Effector CD8-positive, alpha-beta T cell (primary cell): ENCODE measurements around the gene NFU1.
"Not testable (repeated sequence)": the region's sequence is repeated elsewhere in the genome, so short reads cannot be mapped to it uniquely, and the experiment has no call there.

Source experiments
- DNase-seq: peaks from one replicate; lab custom pipeline; 2025; lab: John Stamatoyannopoulos, UW

The NFU1 gene

DNA sequence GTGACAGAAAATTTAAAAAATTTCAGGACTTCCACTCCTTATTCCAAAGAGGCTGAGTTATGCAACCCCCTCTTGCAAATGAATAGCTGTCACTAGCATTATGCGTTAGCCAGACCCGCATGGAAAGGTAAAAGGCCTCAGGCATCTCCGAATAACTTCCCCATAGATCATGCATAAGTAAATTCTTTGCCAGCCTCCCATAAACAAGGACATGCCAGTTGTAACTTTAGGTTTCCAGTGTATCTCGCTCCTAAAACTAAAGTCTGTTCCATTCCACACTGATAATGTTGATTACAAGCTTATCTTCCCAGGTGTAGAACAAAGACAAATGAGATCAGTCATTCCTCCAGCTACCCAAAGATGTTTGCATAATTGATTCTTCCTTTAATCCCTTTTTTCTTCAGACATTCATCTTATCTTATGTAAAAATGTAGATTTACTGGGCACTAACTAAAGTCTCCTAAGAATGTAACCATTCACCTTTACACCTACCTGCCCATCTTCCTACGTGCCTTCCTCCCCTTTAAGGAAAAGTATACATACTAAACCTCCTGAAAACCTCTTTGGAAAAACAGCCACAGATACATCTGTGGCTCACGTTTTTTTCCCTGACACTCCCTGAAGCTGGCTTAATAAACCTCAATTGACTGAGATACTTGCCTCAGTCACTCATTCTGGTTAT, 13.6 kb upstream of the NFU1 start:
- DNase-seq, result no peak

- DNase-seq, result no peak
Measured at GRCh38 chr2:69449906-69450305, 12.7 kb upstream of the NFU1 start.

DNA sequence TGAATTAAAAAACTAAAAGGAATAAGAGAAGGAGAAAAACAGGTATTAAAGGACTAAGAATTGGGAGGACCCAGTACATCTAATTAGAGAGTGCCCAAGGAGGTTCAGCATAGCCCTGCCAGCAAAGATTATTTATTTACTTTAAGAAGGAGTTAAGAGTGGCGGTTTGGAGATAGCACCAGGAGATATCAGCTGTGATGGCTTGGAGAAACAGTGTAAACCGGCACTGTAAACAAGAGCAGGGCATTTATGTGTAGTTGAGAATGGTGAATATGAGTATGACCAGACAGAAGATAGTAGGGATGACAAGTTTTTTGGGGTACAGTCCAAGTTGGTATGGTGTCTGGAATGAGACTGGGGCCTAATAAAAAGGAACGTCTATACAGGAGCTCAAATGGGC, 6.4 kb upstream of the NFU1 start:
- DNase-seq, result not testable (repeated sequence)

GRCh38 chr2:69439499-69439898, 2.3 kb upstream of the NFU1 start:
- DNase-seq, result not testable (repeated sequence)

GRCh38 chr2:69438580-69438979, 1.3 kb upstream of the NFU1 start:
- no peak for DNase-seq

DNA sequence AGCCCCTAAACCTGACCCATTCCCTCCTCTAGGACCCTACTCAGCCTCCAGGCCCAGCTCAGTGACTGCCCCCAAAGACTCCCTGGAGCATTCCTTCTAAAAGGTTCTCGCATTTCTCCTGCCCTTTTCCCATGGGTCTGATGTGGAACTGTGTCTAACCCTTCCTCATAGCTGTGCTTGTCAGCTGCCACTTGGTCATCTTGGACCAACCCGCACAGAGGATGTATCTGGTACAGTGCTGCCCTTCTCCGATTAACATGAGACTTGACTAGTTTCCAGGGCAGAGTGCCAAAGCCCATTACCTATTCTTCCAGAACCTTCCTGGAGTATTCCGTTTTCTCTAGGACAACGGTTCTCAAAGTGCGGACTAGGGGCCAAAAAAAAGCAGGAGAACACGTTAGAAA, 518 bp upstream of the NFU1 start:
- DNase-seq, result no peak

DNA sequence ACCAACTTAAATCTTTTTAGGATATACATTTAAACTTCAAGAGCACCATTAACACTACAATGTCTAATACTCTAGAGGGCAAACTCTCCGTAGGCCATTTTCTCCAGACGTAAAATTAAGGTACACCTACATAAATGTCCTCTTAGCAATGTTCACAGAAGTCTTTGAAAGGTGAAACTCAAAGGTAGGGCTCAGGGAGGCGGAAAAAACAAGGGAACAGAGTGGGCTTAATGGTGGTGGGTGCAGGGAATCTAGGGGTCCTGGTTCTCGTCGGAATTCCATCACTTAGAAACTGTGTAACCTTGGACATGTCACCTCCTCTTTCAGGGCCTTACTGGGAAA, 668 bp downstream of the NFU1 start:
- DNase-seq, result no peak

DNA sequence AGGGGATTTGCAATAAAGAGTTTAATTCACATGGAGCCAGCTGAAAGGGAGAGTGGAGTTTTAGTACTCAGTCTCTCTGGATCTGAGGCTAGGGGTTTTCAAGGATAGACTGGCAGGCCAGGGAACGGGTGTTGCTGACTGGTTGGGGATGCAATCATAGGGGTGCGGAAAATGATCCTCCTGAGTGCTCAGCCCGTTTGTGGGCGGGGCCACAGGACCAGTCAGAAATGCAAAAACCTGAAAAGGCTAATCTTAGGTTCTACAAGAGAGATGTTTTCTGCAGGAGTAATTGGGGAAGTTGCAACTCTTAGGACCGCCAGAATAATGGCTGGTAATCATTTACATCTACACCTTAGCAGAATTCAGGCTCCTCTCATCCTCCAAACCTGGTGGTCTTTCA, 2.5 kb downstream of the NFU1 start:
- DNase-seq, result no peak

DNA sequence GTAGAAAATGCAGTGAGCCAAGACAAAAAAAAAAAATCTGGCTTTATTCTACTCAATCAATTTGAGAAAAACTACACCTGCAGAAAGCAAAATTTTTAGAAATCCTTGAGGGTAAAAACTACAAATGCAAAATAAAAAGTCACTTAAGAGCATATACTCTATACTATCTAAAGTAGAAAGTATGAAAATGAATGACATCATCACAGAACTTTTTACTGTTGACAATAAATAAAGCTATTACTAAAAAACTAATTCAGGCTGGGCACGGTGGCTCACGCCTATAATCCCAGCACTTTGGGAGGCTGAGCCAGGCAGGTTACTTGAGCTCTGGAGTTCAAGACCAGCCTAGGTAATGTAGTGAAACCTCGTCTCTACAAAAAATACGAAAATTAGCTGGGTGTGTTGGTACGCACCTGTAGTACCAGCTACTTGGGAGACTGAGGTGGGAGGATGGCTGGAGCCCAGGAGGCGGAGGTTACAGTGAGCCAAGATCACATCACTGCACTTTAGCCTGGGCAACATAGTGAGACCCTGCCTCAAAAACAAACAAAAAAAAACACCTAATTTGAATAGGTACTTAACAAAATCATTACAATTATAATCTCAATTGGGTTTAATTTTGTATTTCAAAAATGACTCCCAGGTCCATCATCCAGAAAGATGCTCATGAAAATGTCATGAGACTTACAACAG, 7.6 kb downstream of the NFU1 start:
- DNase-seq, result no peak

- no peak for DNase-seq
Measured at GRCh38 chr2:69428981-69429380, 8.3 kb downstream of the NFU1 start.

GRCh38 chr2:69424419-69424818, 12.8 kb downstream of the NFU1 start:
- DNase-seq, result no peak

DNA sequence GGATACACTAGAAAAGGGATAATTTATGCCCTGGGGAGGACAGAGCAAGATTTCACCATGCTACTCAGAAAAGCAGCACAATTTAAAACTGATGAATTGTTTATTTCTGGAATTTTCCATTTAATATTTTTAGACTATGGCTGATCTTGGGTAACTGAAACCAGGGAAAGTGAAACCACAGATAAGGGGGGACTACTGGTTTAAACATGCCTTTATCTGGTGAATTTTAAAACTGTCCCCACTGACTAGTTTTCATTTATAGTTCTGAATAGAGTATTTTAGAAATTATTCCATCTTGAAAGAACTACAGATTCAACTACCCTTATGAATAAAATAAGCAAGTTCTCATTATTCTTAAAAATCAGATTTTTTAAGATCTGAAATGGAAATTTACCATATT, 15.0 kb downstream of the NFU1 start:
- no peak for DNase-seq

DNA sequence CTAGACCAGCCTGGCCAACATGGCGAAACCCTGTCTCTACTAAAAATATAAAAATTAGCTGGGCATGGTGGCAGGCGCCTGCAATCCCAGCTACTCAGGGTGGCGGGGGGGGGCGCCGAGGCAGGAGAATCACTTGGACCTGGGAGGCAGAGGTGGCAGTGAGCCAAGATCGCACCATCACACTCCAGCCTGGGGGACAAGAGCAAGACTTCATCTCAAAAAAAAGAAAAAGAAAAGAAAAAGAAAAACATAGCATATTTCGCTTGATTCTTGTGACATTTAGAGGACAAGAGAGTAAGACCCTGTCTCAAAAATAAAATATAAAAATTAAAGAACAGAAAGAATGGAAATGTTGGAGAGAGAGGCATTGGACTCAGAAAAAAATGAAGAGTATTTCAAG, 18.1 kb downstream of the NFU1 start:
- DNase-seq, result not testable (repeated sequence)

DNA sequence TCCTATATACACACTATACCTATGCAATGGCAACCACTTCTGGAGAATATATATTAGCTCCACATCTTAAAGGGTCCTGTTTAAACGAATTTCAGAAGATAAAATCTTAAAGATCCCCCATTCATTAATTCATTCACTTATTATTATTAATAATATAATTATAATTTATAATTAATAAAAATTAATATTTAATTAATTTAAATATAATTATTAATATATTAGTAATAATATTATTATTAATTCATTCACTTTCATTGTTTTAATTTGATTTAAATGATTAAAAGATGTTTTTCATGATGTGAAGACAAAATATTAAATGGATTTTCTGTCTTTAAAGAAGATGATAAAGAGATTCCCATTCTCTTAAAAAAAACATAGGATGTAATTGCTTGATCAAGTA, 21.1 kb downstream of the NFU1 start:
- no peak for DNase-seq

DNA sequence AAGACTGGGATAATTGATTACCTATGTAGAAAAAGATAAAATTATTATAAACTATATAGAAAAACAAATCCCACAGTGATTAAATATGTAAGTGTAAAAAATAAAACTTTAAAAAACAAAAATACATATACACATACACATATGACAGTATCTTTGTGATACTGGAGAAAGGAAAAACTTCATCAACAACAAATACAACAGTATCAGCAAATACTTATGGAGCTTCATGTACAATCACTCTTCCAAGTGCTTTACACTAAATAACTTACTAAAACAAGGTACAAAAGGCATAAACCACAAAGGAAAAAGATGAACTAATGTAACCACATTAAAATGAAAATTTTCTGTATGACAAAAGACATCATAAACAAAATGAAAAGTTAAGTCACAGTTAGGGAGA, 26.1 kb downstream of the NFU1 start:
- DNase-seq, result no peak

GRCh38 chr2:69405306-69405705, 31.9 kb downstream of the NFU1 start:
- no peak for DNase-seq

- DNase-seq, result no peak
Measured at GRCh38 chr2:69400121-69400520, 37.1 kb downstream of the NFU1 start.

DNA sequence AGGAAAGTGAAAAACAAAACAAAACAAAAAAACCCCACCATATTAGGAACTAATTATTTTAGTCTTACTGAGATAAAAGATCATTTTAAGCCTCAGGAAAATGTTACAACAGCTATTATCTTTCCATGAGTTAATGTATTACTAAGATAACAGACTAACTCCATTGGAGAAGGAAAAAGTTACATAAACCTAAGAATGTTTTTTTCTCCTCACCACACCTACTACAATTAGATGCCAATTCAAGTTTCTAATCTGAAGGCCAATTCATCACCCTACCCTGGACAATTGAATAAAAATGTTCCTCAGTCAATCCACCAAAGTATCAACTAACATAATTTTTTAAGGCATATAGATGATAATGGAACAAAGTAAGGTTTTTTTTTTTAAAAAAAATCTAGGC, 40.0 kb downstream of the NFU1 start:
- no peak for DNase-seq

DNA sequence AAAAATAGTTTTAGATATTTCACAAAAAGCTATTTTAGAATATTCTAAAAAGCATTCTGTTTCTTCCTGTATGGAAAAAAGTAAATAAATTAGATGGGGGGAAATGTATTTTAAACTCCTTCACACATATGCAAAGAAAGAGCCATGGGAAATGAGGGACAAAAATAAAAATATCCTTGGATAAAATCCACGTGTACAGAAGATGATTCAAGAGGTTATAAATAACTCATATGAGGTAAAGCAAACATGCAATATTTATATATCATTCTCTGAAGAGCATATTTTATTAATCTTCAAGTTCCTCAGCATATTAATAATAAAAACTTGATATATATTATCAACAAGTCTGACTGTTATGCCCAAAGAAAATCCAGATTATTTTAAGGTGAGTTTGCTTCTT, 41.4 kb downstream of the NFU1 start:
- DNase-seq, result no peak

GRCh38 chr2:69393963-69394362, 43.3 kb downstream of the NFU1 start:
- DNase-seq, result no peak

GRCh38 chr2:69390471-69390870, 46.8 kb downstream of the NFU1 start:
- DNase-seq, result no peak

GRCh38 chr2:69390001-69390400, 47.2 kb downstream of the NFU1 start:
- DNase-seq, result no peak

- DNase-seq, result no peak
Measured at GRCh38 chr2:69389271-69389670, 48.0 kb downstream of the NFU1 start.
